ENCODE measurements around the gene GALNT1.
A peak's percentile ranks its signal among the peaks of the same experiment; 100 is the strongest.

GALNT1 gene

GRCh38 chr18:35577045-35577848 is 4.3 kb upstream of the GALNT1 start:
- DNase-seq (ENCODE audit: insufficient read length, low spot score) (no peak), FAIRE-seq (no peak)
- TF ChIP-seq POLR2A (IDR thresholded peaks at IDR 0.05; ENCODE audit: low read depth, low read length): no peak

DNA sequence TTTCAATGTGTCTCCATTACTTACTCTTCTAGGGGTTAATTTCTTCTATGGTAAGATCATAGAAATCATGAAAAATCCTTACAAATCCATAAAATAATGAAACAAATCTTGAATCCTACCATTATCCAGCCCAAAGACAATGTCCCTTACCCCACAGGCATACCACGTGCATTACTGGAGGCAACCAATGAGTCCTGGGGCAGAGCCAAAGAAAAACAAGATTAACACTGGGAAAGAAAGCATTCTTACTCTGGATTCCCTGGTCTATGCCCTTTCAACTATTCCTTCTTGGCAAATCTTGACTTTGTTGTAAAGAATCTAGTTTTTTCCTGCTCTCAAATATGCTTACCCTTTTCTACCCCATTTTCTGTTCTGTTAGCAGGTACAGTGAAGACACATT is 3.1 kb upstream of the GALNT1 start:
- FAIRE-seq (no peak), DNase-seq (ENCODE audit: insufficient read length, low spot score) (no peak)
- TF ChIP-seq POLR2A (IDR thresholded peaks at IDR 0.05; ENCODE audit: low read depth, low read length): no peak

DNA sequence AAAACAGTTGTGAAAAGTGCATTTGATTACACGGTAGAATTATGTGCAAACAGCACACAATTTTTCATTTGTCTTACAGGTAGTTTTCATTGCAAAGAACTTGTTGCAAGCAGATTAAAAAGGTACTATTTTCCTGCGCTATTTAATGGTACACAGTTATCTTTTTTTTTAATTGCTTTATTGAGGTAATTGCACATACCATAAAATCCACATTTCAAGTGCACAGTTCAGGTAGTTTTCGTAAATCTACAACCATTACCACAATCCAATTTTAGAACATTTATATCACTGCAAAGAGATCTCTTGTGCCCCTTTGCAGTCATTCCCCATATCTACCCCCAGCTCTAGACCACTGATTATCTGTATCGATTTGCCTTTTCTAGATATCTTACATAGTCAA is 2.6 kb upstream of the GALNT1 start:
- no peak for FAIRE-seq
- TF ChIP-seq POLR2A (IDR thresholded peaks at IDR 0.05; ENCODE audit: low read depth, low read length): no peak
- no peak for DNase-seq (ENCODE audit: insufficient read length, low spot score)

GRCh38 chr18:35580701-35581539 is 620 bp upstream of the GALNT1 start:
- peak; percentile 16; the same call in 1 of the 2 replicates for TF ChIP-seq POLR2A (IDR thresholded peaks at IDR 0.05; ENCODE audit: low read depth, low read length)
- FAIRE-seq (no peak), DNase-seq (ENCODE audit: insufficient read length, low spot score) (peak; percentile 42)

- TF ChIP-seq POLR2A (IDR thresholded peaks at IDR 0.05; ENCODE audit: low read depth, low read length): no peak
- DNase-seq (ENCODE audit: insufficient read length, low spot score): peak; percentile 6
- no peak for FAIRE-seq
Observed at GRCh38 chr18:35581898-35582641, 530 bp downstream of the GALNT1 start.

DNA sequence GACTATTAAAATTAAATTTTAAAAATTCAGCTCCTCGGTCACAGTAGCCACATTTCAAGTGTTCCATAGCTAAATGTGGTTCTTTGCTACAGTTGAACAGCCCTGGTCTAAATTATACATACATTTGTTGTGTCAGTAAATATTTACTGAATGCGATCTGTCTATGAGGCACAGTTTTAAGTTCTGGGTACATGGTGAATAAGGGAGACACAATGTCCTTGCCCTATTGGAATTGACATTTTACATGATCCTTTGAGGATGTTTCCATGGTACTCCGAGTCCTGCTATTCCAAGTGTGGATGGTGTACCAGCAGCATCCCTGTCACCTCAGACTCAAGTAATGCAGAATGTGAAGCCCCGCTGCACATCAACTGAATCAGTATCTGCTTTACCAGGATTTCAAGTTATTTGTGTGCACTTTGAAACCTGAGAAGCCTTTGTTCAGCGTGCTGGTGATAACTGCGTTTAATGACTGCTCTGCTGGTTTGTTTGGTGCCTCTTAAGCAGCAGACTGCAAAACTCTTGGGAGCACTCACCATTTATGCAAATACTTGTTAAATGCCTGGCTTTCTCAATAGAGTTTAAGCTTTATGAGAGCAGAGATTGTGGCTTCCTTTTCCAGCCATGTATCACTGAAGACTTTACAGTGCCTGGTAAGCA is 1.5 kb downstream of the GALNT1 start:
- no peak for FAIRE-seq
- no peak for DNase-seq (ENCODE audit: insufficient read length, low spot score)
- no peak for TF ChIP-seq POLR2A (IDR thresholded peaks at IDR 0.05; ENCODE audit: low read depth, low read length)

- DNase-seq (ENCODE audit: insufficient read length, low spot score): no peak
- no peak for FAIRE-seq
- no peak for TF ChIP-seq POLR2A (IDR thresholded peaks at IDR 0.05; ENCODE audit: low read depth, low read length)
Observed at GRCh38 chr18:35584735-35585134, 3.2 kb downstream of the GALNT1 start.

- FAIRE-seq (no peak), DNase-seq (ENCODE audit: insufficient read length, low spot score) (no peak)
- no peak for TF ChIP-seq POLR2A (IDR thresholded peaks at IDR 0.05; ENCODE audit: low read depth, low read length)
Observed at GRCh38 chr18:35585608-35586007, 4.1 kb downstream of the GALNT1 start.

DNA sequence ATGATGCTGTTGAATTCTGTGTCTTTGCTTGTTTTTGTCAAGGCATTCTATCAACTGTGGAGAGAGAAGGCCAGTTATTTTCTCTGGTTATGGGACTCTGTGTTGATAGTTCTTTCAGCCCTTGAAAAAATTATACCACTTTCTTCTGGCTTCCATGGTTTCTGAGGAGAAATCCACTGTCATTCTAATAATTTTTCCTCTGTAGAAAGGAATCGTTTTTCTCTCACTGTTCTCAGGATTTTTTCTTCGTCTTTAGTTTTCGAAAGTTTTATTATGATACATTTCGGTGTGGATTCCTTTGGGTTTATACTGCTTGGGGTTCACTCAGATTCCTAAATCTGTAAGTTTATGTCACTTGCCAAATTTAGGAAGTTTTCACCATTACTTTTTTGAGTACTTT is 6.6 kb downstream of the GALNT1 start:
- FAIRE-seq (no peak), DNase-seq (ENCODE audit: insufficient read length, low spot score) (no peak)
- TF ChIP-seq POLR2A (IDR thresholded peaks at IDR 0.05; ENCODE audit: low read depth, low read length): no peak

DNA sequence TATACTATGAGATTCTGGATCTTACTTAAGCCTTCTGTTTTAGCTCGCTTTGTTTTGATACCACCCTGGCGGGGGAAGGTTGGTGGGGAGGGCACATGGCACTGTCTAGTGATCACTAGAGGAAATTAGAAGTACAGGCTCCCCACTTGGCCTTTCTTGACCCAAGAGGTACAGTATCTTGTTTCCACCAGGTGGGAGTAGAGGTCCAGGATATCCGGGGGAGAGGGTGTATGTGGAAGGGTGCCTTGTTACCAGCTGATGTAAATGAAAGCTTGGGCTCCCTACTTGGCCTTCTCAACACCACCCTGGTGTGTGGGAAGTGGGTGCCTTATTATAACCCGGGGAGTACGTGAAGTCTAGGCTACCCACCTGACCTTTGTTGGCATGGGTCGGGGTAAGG is 7.5 kb downstream of the GALNT1 start:
- DNase-seq (ENCODE audit: insufficient read length, low spot score) (no peak), FAIRE-seq (no peak)
- no peak for TF ChIP-seq POLR2A (IDR thresholded peaks at IDR 0.05; ENCODE audit: low read depth, low read length)

DNA sequence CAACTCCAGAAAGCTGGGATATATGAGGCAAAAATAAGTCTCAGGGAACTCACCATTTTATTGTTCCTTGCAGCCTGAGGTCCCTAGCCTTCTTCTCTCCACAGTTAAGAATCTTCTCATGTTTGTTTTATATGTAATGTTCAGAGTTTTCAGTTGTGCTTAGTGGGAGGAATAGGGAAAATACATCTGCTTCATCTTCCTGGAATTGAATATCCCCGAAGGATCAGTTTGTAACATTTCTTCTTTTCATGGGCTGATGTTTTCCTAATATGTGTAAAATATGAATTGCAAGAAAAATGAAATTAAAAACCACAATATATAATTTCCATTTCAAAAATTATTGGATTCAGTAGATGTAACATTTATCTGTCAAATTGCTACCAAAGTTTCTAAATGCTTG is 8.0 kb downstream of the GALNT1 start:
- no peak for FAIRE-seq
- no peak for DNase-seq (ENCODE audit: insufficient read length, low spot score)
- no peak for TF ChIP-seq POLR2A (IDR thresholded peaks at IDR 0.05; ENCODE audit: low read depth, low read length)

- DNase-seq (ENCODE audit: insufficient read length, low spot score) (no peak), FAIRE-seq (no peak)
- TF ChIP-seq POLR2A (IDR thresholded peaks at IDR 0.05; ENCODE audit: low read depth, low read length): no peak
Observed at GRCh38 chr18:35590935-35591334, 9.4 kb downstream of the GALNT1 start.

DNA sequence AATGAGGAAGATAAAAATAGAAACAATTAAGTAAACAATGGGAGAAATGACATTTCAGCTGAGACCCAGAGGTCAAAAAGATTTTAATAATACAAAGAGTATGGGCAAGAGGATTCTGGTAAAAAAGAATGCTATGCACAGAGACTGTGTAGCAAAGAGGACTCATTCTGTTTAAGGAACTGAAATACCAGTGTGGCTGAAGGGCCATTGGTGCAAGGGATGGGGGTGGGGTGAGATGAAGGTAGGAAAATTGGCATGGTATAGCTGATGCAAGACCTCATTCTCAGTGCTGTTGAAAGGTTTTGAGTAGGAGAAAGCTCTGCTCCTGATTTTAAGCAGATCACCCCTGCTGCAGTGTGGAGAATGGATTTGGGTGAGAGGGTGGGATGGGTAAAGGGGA is 10.8 kb downstream of the GALNT1 start:
- FAIRE-seq: no peak
- DNase-seq (ENCODE audit: insufficient read length, low spot score): no peak
- TF ChIP-seq POLR2A (IDR thresholded peaks at IDR 0.05; ENCODE audit: low read depth, low read length): no peak

- no peak for TF ChIP-seq POLR2A (IDR thresholded peaks at IDR 0.05; ENCODE audit: low read depth, low read length)
- no peak for DNase-seq (ENCODE audit: insufficient read length, low spot score)
- no peak for FAIRE-seq
Observed at GRCh38 chr18:35593859-35594258, 12.3 kb downstream of the GALNT1 start.

Measured in H54 (cell line).